ENCODE results near the gene MEF2B.
A peak's percentile ranks its signal among the peaks of the same experiment; 100 is the strongest.

Gene MEF2B

GRCh38 chr19:19170053-19170872, at the start of gene MEF2B:
Gene MEF2B (minus strand): TSS chr19:19170263. CDS start chr19:19150735, 19,528 bp downstream.
- H3K9ac ChIP-seq (ENCODE audit: low read depth in 1 of 2, low read length in 2 of 2) = peak within 1 kb of the TSS in 1 of 2 donors; percentile 5
- peak within 1 kb of the TSS; percentile 44 to 45 for H3K4me3 ChIP-seq (ENCODE audit: low read length in 2 of 2)
- no peak within 1 kb of the TSS for H3K27ac ChIP-seq (ENCODE audit: low read depth in 2 of 2, low read length in 2 of 2)
- H3K4me1 ChIP-seq (ENCODE audit: control insufficient read depth in 2 of 2, insufficient read depth in 2 of 2, low read length in 2 of 2) = peaks cover 5% of the 10 kb centered on the region in 2 donors
- no peaks in the 10 kb centered on the region for H3K36me3 ChIP-seq (ENCODE audit: control insufficient read depth in 2 of 2, insufficient read depth in 2 of 2, low read length in 2 of 2)
- no peaks in the 10 kb centered on the region for H3K27me3 ChIP-seq (ENCODE audit: control insufficient read depth in 2 of 2, insufficient read depth in 2 of 2, low read length in 2 of 2)
- no peaks in the 10 kb centered on the region for H3K9me3 ChIP-seq (ENCODE audit: control insufficient read depth in 2 of 2, low read length in 2 of 2)

- H3K4me3 ChIP-seq (ENCODE audit: low read length in 2 of 2) = no peak overlapping the region
- H3K27me3 ChIP-seq (ENCODE audit: control insufficient read depth in 2 of 2, insufficient read depth in 2 of 2, low read length in 2 of 2) = peaks cover 6 to 13% of the 10 kb centered on the region in 2 donors
- H3K9me3 ChIP-seq (ENCODE audit: control insufficient read depth in 2 of 2, low read length in 2 of 2) = no peaks in the 10 kb centered on the region
- H3K9ac ChIP-seq (ENCODE audit: low read depth in 1 of 2, low read length in 2 of 2) = no peak overlapping the region
- no peaks in the 10 kb centered on the region for H3K36me3 ChIP-seq (ENCODE audit: control insufficient read depth in 2 of 2, insufficient read depth in 2 of 2, low read length in 2 of 2)
- no peak overlapping the region for H3K27ac ChIP-seq (ENCODE audit: low read depth in 2 of 2, low read length in 2 of 2)
- no peaks in the 10 kb centered on the region for H3K4me1 ChIP-seq (ENCODE audit: control insufficient read depth in 2 of 2, insufficient read depth in 2 of 2, low read length in 2 of 2)
Observed at GRCh38 chr19:19218911-19219310, 48.8 kb upstream of the MEF2B start.

GRCh38 chr19:19217099-19217498, 47.0 kb upstream of the MEF2B start:
- no peaks in the 10 kb centered on the region for H3K9me3 ChIP-seq (ENCODE audit: control insufficient read depth in 2 of 2, low read length in 2 of 2)
- H3K36me3 ChIP-seq (ENCODE audit: control insufficient read depth in 2 of 2, insufficient read depth in 2 of 2, low read length in 2 of 2) = no peaks in the 10 kb centered on the region
- no peak overlapping the region for H3K27ac ChIP-seq (ENCODE audit: low read depth in 2 of 2, low read length in 2 of 2)
- peaks cover 12 to 24% of the 10 kb centered on the region in 2 donors for H3K27me3 ChIP-seq (ENCODE audit: control insufficient read depth in 2 of 2, insufficient read depth in 2 of 2, low read length in 2 of 2)
- H3K4me1 ChIP-seq (ENCODE audit: control insufficient read depth in 2 of 2, insufficient read depth in 2 of 2, low read length in 2 of 2) = no peaks in the 10 kb centered on the region
- H3K9ac ChIP-seq (ENCODE audit: low read depth in 1 of 2, low read length in 2 of 2) = no peak overlapping the region
- no peak overlapping the region for H3K4me3 ChIP-seq (ENCODE audit: low read length in 2 of 2)

- Histone ChIP-seq H3K36me3 (ENCODE audit: control insufficient read depth in 2 of 2, insufficient read depth in 2 of 2, low read length in 2 of 2) (no peaks in the 10 kb centered on the region), H3K27ac (ENCODE audit: low read depth in 2 of 2, low read length in 2 of 2) (no peak overlapping the region), H3K9ac (ENCODE audit: low read depth in 1 of 2, low read length in 2 of 2) (no peak overlapping the region), H3K4me3 (ENCODE audit: low read length in 2 of 2) (no peak overlapping the region), H3K4me1 (ENCODE audit: control insufficient read depth in 2 of 2, insufficient read depth in 2 of 2, low read length in 2 of 2) (no peaks in the 10 kb centered on the region), H3K27me3 (ENCODE audit: control insufficient read depth in 2 of 2, insufficient read depth in 2 of 2, low read length in 2 of 2) (peaks cover 19 to 29% of the 10 kb centered on the region in 2 donors), H3K9me3 (ENCODE audit: control insufficient read depth in 2 of 2, low read length in 2 of 2) (no peaks in the 10 kb centered on the region)
Observed at GRCh38 chr19:19215792-19216191, 45.7 kb upstream of the MEF2B start.

GRCh38 chr19:19214892-19215291, 44.8 kb upstream of the MEF2B start:
- no peaks in the 10 kb centered on the region for H3K4me1 ChIP-seq (ENCODE audit: control insufficient read depth in 2 of 2, insufficient read depth in 2 of 2, low read length in 2 of 2)
- H3K36me3 ChIP-seq (ENCODE audit: control insufficient read depth in 2 of 2, insufficient read depth in 2 of 2, low read length in 2 of 2) = no peaks in the 10 kb centered on the region
- H3K4me3 ChIP-seq (ENCODE audit: low read length in 2 of 2) = no peak overlapping the region
- H3K9ac ChIP-seq (ENCODE audit: low read depth in 1 of 2, low read length in 2 of 2) = no peak overlapping the region
- H3K9me3 ChIP-seq (ENCODE audit: control insufficient read depth in 2 of 2, low read length in 2 of 2) = no peaks in the 10 kb centered on the region
- H3K27ac ChIP-seq (ENCODE audit: low read depth in 2 of 2, low read length in 2 of 2) = no peak overlapping the region
- H3K27me3 ChIP-seq (ENCODE audit: control insufficient read depth in 2 of 2, insufficient read depth in 2 of 2, low read length in 2 of 2) = peaks cover 19 to 29% of the 10 kb centered on the region in 2 donors

GRCh38 chr19:19214159-19214490, 44.1 kb upstream of the MEF2B start:
- H3K4me3 ChIP-seq (ENCODE audit: low read length in 2 of 2) = no peak overlapping the region
- H3K27me3 ChIP-seq (ENCODE audit: control insufficient read depth in 2 of 2, insufficient read depth in 2 of 2, low read length in 2 of 2) = peaks cover 19 to 29% of the 10 kb centered on the region in 2 donors
- H3K9ac ChIP-seq (ENCODE audit: low read depth in 1 of 2, low read length in 2 of 2) = no peak overlapping the region
- H3K4me1 ChIP-seq (ENCODE audit: control insufficient read depth in 2 of 2, insufficient read depth in 2 of 2, low read length in 2 of 2) = no peaks in the 10 kb centered on the region
- no peaks in the 10 kb centered on the region for H3K9me3 ChIP-seq (ENCODE audit: control insufficient read depth in 2 of 2, low read length in 2 of 2)
- no peaks in the 10 kb centered on the region for H3K36me3 ChIP-seq (ENCODE audit: control insufficient read depth in 2 of 2, insufficient read depth in 2 of 2, low read length in 2 of 2)
- H3K27ac ChIP-seq (ENCODE audit: low read depth in 2 of 2, low read length in 2 of 2) = no peak overlapping the region

- Histone ChIP-seq H3K9me3 (ENCODE audit: control insufficient read depth in 2 of 2, low read length in 2 of 2) (no peaks in the 10 kb centered on the region), H3K4me3 (ENCODE audit: low read length in 2 of 2) (no peak overlapping the region), H3K27ac (ENCODE audit: low read depth in 2 of 2, low read length in 2 of 2) (no peak overlapping the region), H3K9ac (ENCODE audit: low read depth in 1 of 2, low read length in 2 of 2) (no peak overlapping the region), H3K36me3 (ENCODE audit: control insufficient read depth in 2 of 2, insufficient read depth in 2 of 2, low read length in 2 of 2) (no peaks in the 10 kb centered on the region), H3K4me1 (ENCODE audit: control insufficient read depth in 2 of 2, insufficient read depth in 2 of 2, low read length in 2 of 2) (no peaks in the 10 kb centered on the region), H3K27me3 (ENCODE audit: control insufficient read depth in 2 of 2, insufficient read depth in 2 of 2, low read length in 2 of 2) (peaks cover 19 to 29% of the 10 kb centered on the region in 2 donors)
Observed at GRCh38 chr19:19213426-19214158, 43.5 kb upstream of the MEF2B start.

GRCh38 chr19:19212916-19213315, 42.9 kb upstream of the MEF2B start:
- Histone ChIP-seq H3K4me1 (ENCODE audit: control insufficient read depth in 2 of 2, insufficient read depth in 2 of 2, low read length in 2 of 2) (no peaks in the 10 kb centered on the region), H3K9ac (ENCODE audit: low read depth in 1 of 2, low read length in 2 of 2) (no peak overlapping the region), H3K27ac (ENCODE audit: low read depth in 2 of 2, low read length in 2 of 2) (no peak overlapping the region), H3K36me3 (ENCODE audit: control insufficient read depth in 2 of 2, insufficient read depth in 2 of 2, low read length in 2 of 2) (no peaks in the 10 kb centered on the region), H3K9me3 (ENCODE audit: control insufficient read depth in 2 of 2, low read length in 2 of 2) (peaks cover 0 to under 1% of the 10 kb centered on the region in 2 donors), H3K27me3 (ENCODE audit: control insufficient read depth in 2 of 2, insufficient read depth in 2 of 2, low read length in 2 of 2) (peaks cover 19 to 29% of the 10 kb centered on the region in 2 donors), H3K4me3 (ENCODE audit: low read length in 2 of 2) (no peak overlapping the region)

- peaks cover 0 to 7% of the 10 kb centered on the region in 2 donors for H3K9me3 ChIP-seq (ENCODE audit: control insufficient read depth in 2 of 2, low read length in 2 of 2)
- peaks cover 0 to 4% of the 10 kb centered on the region in 2 donors for H3K4me1 ChIP-seq (ENCODE audit: control insufficient read depth in 2 of 2, insufficient read depth in 2 of 2, low read length in 2 of 2)
- peaks cover 19 to 29% of the 10 kb centered on the region in 2 donors for H3K27me3 ChIP-seq (ENCODE audit: control insufficient read depth in 2 of 2, insufficient read depth in 2 of 2, low read length in 2 of 2)
- H3K9ac ChIP-seq (ENCODE audit: low read depth in 1 of 2, low read length in 2 of 2) = no peak within 1 kb of the TSS
- H3K4me3 ChIP-seq (ENCODE audit: low read length in 2 of 2) = no peak within 1 kb of the TSS
- no peak within 1 kb of the TSS for H3K27ac ChIP-seq (ENCODE audit: low read depth in 2 of 2, low read length in 2 of 2)
- H3K36me3 ChIP-seq (ENCODE audit: control insufficient read depth in 2 of 2, insufficient read depth in 2 of 2, low read length in 2 of 2) = no peaks in the 10 kb centered on the region
Observed at GRCh38 chr19:19211499-19212420, 41.7 kb upstream of the MEF2B start, which contains the start of gene NCAN. Gene NCAN (plus strand): TSS chr19:19211958. CDS start chr19:19216954, 4,996 bp downstream.

Data from mucosa of rectum (tissue), 2 donors.